HS-5 (cell line): ENCODE measurements around the gene LTN1.
"Not testable (repeated sequence)": the region's sequence is repeated elsewhere in the genome, so short reads cannot be mapped to it uniquely, and the experiment has no call there.

Experiments
- DNase-seq: peaks from one replicate; pipeline ENCODE4 v3.0.0-alpha.2; 2012; ENCODE audit warnings: low read depth

The LTN1 gene, protein sequence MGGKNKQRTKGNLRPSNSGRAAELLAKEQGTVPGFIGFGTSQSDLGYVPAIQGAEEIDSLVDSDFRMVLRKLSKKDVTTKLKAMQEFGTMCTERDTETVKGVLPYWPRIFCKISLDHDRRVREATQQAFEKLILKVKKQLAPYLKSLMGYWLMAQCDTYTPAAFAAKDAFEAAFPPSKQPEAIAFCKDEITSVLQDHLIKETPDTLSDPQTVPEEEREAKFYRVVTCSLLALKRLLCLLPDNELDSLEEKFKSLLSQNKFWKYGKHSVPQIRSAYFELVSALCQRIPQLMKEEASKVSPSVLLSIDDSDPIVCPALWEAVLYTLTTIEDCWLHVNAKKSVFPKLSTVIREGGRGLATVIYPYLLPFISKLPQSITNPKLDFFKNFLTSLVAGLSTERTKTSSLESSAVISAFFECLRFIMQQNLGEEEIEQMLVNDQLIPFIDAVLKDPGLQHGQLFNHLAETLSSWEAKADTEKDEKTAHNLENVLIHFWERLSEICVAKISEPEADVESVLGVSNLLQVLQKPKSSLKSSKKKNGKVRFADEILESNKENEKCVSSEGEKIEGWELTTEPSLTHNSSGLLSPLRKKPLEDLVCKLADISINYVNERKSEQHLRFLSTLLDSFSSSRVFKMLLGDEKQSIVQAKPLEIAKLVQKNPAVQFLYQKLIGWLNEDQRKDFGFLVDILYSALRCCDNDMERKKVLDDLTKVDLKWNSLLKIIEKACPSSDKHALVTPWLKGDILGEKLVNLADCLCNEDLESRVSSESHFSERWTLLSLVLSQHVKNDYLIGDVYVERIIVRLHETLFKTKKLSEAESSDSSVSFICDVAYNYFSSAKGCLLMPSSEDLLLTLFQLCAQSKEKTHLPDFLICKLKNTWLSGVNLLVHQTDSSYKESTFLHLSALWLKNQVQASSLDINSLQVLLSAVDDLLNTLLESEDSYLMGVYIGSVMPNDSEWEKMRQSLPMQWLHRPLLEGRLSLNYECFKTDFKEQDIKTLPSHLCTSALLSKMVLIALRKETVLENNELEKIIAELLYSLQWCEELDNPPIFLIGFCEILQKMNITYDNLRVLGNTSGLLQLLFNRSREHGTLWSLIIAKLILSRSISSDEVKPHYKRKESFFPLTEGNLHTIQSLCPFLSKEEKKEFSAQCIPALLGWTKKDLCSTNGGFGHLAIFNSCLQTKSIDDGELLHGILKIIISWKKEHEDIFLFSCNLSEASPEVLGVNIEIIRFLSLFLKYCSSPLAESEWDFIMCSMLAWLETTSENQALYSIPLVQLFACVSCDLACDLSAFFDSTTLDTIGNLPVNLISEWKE (N-terminal part only)

DNA sequence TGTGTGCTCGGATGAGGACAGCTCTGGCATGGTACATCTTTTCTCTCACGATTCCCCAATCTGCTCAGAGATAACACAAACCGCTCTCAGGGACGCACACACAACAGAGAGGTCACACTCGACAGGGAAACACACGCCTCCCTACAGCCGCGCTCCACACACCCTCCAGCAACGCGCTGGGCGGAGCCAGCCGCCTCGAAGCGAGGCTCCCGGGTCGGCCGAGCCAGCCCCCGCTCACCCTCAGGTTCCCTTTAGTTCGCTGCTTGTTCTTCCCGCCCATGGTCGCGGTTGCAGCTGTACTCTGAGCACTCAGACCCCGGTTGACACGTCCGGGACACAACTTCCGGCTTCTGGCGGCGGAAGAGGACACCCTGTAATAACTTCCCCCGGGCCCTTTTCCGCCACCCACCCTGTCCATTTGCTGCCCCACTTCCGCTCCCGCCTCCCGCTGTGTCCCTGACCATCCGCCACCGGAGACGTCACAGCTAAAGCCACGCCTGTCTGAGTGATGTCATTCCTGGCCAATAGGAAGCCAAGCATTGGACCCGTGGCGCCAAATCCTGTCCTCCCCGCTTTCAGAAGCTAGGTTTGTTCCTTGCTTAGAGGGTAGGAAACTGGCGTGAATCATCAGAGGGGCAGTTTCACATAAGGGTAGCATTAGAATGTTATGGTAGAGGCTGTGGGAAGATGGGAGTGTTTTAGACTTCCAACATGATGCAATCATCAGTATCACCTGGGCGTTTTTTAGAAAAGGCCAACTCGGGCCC, at the start of gene LTN1:
Gene LTN1 (minus strand): TSS at position 352 of the 767 bp plus-strand sequence. CDS start 72 bp downstream, at position 280.
- peak; percentile 99 for DNase-seq

GRCh38 chr21:29034678-29035077, 42.0 kb upstream of the LTN1 start:
- DNase-seq: no peak

DNA sequence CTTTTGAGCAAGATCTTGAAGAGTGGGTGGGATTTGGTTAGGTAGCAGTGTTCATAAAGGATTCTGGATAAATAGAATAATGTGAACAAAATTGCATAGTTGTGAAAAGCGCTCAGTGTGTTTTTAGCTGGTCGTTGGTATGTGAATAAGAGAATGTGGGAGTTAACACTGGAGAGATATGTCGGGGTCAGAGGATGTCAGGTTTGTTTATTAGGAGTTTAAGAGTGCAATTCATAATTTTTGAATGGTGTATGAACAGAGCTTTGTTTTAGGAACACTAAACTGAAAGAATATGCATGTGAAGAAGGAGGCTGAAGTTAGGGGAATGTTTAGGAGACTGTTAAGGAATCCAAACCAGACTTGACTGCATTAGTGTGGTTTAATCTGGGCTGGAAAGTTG, 41.2 kb upstream of the LTN1 start:
- DNase-seq: no peak

DNA sequence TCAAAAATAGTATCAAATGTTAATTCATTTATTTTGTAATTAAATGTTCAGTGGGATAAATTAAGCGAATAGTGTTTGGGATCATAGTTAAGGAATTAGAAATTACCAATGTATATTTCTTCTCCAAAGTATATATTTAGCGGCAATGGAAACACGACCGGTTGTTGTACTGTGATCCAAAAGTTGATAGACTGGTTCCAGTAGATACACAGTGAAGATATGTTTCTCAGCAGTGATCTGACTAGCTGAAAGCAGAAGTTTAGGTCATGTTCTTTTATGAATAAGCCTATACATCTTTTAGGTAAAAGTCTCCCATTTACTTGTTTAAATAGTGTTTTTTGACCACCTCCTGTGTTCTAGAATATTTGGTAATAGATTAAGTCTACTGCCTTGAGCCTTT, 40.6 kb upstream of the LTN1 start:
- no peak for DNase-seq

GRCh38 chr21:29030909-29031308, 38.2 kb upstream of the LTN1 start:
- no peak for DNase-seq

GRCh38 chr21:29029524-29029923, 36.8 kb upstream of the LTN1 start:
- no peak for DNase-seq

- DNase-seq: no peak
Measured at GRCh38 chr21:29025328-29025713, 32.6 kb upstream of the LTN1 start.

GRCh38 chr21:29024474-29025327, 32.0 kb upstream of the LTN1 start, which contains the start of gene USP16:
USP16 (plus strand) TSS chr21:29024668; CDS start chr21:29027914, 3,246 bp downstream.
- DNase-seq: peak; percentile 99

DNA sequence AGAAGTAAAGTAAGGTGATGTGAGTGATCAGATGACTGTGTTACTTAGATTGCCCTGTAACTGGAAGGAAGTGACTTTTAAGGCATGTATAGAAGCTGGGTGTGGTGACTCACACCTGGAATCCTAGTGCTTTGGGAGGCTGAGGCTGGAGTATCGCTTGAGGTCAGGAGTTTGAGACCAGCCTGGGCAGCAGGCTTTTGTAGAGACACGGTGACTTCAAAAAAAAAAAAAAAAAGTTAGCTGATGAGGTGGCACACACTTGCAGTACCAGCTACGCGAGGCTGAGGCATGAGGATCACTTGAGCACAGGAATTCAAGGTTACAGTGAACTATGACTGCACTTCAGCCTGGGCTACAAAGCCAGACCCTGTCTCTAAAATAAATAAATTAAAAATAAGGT, 29.5 kb upstream of the LTN1 start:
- DNase-seq: no peak

DNA sequence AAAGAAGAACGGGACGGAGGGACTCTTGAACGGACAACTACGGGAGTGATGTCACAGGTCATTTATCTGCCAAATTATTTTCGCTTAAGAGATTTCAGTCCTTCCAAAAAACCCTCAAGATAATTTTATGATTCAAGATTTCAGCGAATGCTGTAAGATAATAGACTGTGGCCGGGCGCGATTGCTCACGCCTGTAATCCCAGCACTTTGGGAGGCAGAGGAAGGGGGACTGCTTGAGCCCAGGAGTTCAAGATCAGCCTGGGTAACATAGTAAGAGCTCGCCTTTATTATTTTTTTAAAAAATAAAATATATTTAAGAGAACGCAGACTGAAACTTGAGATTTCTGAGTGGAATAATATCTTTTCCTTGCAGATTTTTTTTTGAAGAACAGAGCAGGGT, 25.9 kb upstream of the LTN1 start:
- DNase-seq: no peak

DNA sequence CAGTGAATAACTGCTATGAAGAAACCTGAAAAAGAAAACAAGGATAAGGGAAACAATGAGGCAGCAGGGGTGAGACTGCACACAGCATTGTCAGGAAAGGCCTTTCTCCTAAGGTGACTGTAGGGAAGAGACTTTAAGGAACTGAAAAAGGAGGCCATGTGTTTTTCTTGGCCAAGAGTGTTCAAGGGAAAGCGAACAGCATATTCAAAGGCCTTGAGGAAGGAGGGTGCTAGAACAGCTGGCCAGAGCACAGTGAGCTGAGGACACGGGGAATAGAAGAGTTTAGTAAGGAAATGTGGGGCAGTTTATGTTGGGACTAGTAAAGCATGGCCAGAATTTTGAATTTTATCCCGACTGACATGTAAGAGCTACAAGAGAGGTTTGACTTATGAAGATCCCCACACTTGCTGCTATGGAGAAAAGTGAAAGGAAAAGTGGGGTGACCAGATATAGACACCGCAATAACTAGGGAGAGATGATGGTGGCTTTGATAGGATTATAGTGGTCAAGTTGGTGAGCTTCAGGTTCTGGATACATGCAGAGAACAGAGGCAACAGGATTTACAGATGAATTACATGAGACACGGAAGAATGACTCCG, 25.1 kb upstream of the LTN1 start:
- DNase-seq: no peak

GRCh38 chr21:29011236-29011635, 18.6 kb upstream of the LTN1 start:
- not testable (repeated sequence) for DNase-seq

DNA sequence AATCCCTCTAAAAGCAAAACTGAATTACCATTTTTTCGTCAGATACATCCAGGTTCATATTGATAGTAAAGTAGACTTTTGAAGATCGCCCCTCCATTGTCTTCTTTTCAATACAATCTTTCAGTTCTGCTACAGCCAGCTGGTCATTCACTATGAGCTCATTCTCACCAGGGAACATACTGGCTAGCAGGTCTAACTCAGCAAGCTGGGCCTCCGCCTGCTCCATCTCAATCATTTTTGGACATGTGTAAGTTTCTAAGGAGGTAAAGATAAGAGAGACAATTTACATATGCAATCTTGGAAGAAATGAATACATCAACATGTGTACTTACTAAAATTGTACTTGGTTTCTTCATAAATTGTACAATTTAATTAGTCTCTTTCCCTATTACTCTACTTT, 15.7 kb upstream of the LTN1 start:
- DNase-seq: no peak

DNA sequence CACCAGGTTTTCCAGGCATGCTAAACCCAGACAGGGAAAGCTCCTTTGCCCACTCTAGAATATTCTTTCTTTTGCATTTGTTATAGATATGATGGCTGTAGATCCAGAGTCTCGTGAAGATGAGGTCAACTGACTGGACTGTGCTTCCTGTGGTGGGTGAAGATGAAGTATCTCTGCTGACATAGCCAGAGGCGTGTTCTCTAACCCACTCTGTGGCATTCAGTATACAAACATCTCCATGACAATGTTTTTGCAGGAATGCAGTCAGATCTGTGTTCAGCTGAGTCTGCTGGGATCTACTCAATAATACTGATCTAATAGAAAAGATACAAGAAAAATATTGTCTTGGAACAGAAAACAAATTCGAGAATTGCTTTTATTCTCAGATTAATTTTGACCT, 15.1 kb upstream of the LTN1 start:
- DNase-seq: no peak

GRCh38 chr21:29007135-29007534, 14.5 kb upstream of the LTN1 start:
- DNase-seq: no peak

- no peak for DNase-seq
Measured at GRCh38 chr21:29005696-29006095, 13.0 kb upstream of the LTN1 start.

DNA sequence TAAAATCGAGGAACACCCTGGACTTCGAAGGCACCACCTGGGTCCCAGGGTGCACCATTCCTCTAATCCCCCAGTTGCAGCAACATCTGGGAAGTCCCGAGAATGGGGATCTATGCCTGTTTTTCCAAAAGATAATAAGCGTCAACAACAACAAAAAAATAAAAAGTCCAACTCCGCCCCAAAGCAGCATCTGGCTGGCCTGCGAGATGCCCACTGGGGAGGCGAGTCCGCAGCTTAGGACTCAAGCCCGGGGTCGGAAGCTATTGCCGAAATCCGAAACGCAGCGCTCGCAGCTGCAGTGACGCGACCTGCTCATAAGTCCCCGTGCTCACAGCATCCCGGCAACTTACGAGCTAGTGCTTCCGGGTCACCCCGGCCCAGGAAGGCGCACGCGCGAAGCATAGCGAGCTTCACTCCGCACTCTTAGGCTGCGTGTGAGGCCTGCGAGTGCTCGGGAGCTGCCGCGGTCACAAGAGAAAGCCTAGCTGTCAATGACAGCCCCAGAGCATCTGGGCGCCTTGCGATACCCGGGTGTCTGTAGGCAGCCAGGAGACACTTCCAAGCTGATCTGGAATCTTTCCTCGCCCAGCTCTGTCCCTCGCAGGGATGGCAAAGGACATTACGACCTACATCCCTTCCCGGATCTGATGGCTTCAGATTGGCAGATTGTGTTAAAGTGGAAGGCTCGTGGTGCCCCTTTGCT, 9.9 kb upstream of the LTN1 start:
- DNase-seq: peak; percentile 80

DNA sequence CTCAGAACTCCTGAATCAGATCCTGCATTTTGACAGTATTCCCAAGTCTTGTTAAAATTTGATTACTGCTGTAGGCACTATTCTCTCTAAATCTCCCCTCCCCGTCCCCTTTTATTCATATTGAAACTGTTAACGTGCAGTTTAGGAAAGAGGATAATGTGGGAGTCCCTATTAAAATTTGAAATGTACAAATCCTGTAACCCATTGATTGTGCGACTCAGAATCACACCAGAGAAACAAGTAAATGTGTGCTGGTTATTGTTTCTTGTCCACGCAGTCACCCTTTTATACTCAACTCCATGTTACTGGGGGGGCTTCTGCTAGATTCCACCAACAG, 584 bp upstream of the LTN1 start:
- DNase-seq: no peak

GRCh38 chr21:28991861-28992525, 684 bp downstream of the LTN1 start:
- DNase-seq: no peak
